Measurements from ENCODE around the gene TM4SF20.

Gene TM4SF20

DNA sequence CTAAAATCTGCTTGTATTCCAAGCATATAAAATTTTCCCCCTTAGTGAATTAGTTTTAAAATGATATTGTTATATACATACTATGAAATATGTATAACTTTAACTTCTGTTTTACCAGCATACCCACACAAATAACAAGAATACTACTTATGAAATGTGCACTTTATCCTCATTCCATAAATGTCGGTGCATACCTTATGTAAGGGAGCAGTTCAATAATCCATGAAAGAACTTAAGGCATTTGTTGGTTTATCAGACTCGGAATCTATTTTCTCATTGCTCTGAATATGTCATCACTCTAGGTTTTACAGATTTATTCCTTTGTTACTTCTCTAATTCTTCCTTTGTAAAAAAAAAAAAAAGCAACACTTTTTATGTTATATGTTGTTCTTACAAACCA, 66.5 kb downstream of the TM4SF20 start:
- DNase-seq (ENCODE audit: low read depth in 1 of 2, low spot score in 1 of 2): no peak
- no peak overlapping the region for H3K4me3 ChIP-seq (replicated peaks; ENCODE audit: insufficient read depth, low read length)
- H3K27me3 ChIP-seq (ENCODE audit: insufficient read depth, poor library complexity, severe bottlenecking): no peaks in the 10 kb centered on the region
- no peak overlapping the region for H3K27ac ChIP-seq (replicated peaks)
- TF ChIP-seq REST (IDR thresholded peaks at IDR 0.05; ENCODE audit: insufficient replicate concordance, low read depth) (no peak), SPI1 (IDR thresholded peaks at IDR 0.05; ENCODE audit: borderline replicate concordance, low read depth) (no peak), POLR2AphosphoS5 (IDR thresholded peaks at IDR 0.05; ENCODE audit: low read depth) (no peak), GABPA (IDR thresholded peaks at IDR 0.05; ENCODE audit: low read depth) (no peak)
- TF ChIP-seq, protein P1, sequence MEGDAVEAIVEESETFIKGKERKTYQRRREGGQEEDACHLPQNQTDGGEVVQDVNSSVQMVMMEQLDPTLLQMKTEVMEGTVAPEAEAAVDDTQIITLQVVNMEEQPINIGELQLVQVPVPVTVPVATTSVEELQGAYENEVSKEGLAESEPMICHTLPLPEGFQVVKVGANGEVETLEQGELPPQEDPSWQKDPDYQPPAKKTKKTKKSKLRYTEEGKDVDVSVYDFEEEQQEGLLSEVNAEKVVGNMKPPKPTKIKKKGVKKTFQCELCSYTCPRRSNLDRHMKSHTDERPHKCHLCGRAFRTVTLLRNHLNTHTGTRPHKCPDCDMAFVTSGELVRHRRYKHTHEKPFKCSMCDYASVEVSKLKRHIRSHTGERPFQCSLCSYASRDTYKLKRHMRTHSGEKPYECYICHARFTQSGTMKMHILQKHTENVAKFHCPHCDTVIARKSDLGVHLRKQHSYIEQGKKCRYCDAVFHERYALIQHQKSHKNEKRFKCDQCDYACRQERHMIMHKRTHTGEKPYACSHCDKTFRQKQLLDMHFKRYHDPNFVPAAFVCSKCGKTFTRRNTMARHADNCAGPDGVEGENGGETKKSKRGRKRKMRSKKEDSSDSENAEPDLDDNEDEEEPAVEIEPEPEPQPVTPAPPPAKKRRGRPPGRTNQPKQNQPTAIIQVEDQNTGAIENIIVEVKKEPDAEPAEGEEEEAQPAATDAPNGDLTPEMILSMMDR (IDR thresholded peaks at IDR 0.05; ENCODE audit: insufficient read depth, low read length): no peak
